Colonic mucosa (tissue), 4 donors: Measurements from ENCODE around the gene EXOC4. TPM values are rescaled to one million over a fixed set of nuclear protein-coding genes. Genes with fewer than 3 reads are reported as not detected.
"Not testable (repeated sequence)": the region's sequence is repeated elsewhere in the genome, so short reads cannot be mapped to it uniquely, and the experiment has no call there.

ENCODE experiments used
- DNase-seq: peaks from one replicate; pipeline ENCODE4 v3.0.0-alpha.2; 2020
- H3K27ac ChIP-seq: fragments of 200-600 bp; one replicate; pipeline ENCODE4 v1.8.0; 2021
- H3K27me3 ChIP-seq: fragments of 200-600 bp; one replicate; pipeline ENCODE4 v1.8.0; 2021
- H3K36me3 ChIP-seq: fragments of 200-600 bp; one replicate; pipeline ENCODE4 v1.8.0; 2021
- H3K4me1 ChIP-seq: fragments of 200-600 bp; one replicate; pipeline ENCODE4 v1.8.0; 2021; ENCODE audit warnings: mild to moderate bottlenecking
- H3K4me3 ChIP-seq: fragments of 200-600 bp; one replicate; pipeline ENCODE4 v1.8.0; 2021
- H3K9ac ChIP-seq, 2 donors: one replicate each; pipeline ENCODE4 v1.7.0; 2013; ENCODE audit warnings: control low read depth in 2 of 2, low read depth in 2 of 2, low read length in 2 of 2
- H3K9me3 ChIP-seq: fragments of 200-600 bp; one replicate; pipeline ENCODE4 v1.8.0; 2021
- intact Hi-C: fragments of 100-400 bp; cut with DNase I; formaldehyde crosslinking; loops from one replicate; pipeline ENCODE4 v1.14.1; 2022
- total RNA-seq, 2 donors: library from RNA; stranded (reverse); fragmentation: NEBNext Ultra II Directional in 1 of 2; extraction: Animal tissue kit (Norgen Biotek cat#: 25700) in 1 of 2; gene quantifications; one replicate each; pipeline ENCODE4 v1.2.1, GENCODE V29; 2021
- TF ChIP-seq, protein P1 (sequence below): fragments of 200-600 bp; IDR thresholded peaks from one replicate; pipeline ENCODE4 v1.8.0; 2022; ENCODE audit warnings: antibody characterized with exemption, mild to moderate bottlenecking
- donor health status: healthy.
- donor health status: DM: no; HTN: no; CAD: no.
- donor health status: DM: no; HTN: no; CAD: no.

EXOC4 gene
- total RNA-seq, 2 donors from 2014 or later, result 61.1 to 73.3 TPM

DNA sequence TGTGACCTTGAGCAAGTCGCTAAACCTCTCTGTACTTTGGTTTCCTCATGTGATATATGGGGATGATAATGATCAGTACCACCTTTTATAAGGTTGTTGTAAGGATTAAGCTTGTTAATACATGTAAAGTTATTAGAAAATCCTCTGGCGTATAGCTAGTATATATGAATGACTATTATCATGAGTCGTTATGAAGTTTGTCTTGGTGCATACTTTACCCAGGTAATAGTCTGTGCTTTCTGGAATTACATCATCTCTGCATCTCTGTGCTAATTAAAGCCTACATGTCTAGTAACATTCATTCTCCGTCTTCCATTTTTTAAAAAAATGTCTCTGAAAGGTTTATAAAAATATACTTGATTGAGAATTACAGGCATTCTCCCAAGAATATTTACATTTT lies 524.8 kb downstream of the EXOC4 start:
- H3K9me3 ChIP-seq, result no peaks in the 10 kb centered on the region
- H3K9ac ChIP-seq, result no peak overlapping the region
- no peak overlapping the region for H3K4me3 ChIP-seq
- H3K4me1 ChIP-seq, result no peaks in the 10 kb centered on the region
- H3K27ac ChIP-seq, result no peak overlapping the region
- DNase-seq, result no peak
- TF ChIP-seq, protein P1, sequence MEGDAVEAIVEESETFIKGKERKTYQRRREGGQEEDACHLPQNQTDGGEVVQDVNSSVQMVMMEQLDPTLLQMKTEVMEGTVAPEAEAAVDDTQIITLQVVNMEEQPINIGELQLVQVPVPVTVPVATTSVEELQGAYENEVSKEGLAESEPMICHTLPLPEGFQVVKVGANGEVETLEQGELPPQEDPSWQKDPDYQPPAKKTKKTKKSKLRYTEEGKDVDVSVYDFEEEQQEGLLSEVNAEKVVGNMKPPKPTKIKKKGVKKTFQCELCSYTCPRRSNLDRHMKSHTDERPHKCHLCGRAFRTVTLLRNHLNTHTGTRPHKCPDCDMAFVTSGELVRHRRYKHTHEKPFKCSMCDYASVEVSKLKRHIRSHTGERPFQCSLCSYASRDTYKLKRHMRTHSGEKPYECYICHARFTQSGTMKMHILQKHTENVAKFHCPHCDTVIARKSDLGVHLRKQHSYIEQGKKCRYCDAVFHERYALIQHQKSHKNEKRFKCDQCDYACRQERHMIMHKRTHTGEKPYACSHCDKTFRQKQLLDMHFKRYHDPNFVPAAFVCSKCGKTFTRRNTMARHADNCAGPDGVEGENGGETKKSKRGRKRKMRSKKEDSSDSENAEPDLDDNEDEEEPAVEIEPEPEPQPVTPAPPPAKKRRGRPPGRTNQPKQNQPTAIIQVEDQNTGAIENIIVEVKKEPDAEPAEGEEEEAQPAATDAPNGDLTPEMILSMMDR, result no peak
- no peaks in the 10 kb centered on the region for H3K27me3 ChIP-seq
- no peaks in the 10 kb centered on the region for H3K36me3 ChIP-seq
- intact Hi-C loops, result no loop called here

DNA sequence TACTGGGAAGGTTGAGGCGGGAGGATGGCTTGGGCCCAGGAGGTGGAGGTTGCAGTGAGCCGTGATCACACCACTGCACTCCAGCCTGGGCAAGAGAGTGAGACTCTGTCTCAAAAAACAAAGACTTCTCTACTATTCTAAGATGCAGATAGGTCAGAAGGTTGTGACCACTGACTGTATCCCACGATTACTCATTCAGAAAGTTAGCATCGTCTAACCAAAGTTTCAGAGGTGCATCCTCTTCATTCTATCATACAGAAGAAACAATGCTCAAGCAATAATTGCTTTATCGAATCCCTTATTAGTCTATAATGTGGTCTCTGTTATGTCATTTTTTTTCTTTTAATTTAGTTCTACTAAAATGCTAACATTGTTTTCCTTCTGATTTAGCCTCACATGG lies 525.6 kb downstream of the EXOC4 start:
- Histone ChIP-seq H3K4me1 (no peaks in the 10 kb centered on the region), H3K4me3 (no peak overlapping the region), H3K27ac (no peak overlapping the region), H3K9ac (no peak overlapping the region), H3K27me3 (no peaks in the 10 kb centered on the region), H3K9me3 (no peaks in the 10 kb centered on the region), H3K36me3 (no peaks in the 10 kb centered on the region)
- TF ChIP-seq, protein P1, result no peak
- intact Hi-C loops, result no loop called here
- no peak for DNase-seq

DNA sequence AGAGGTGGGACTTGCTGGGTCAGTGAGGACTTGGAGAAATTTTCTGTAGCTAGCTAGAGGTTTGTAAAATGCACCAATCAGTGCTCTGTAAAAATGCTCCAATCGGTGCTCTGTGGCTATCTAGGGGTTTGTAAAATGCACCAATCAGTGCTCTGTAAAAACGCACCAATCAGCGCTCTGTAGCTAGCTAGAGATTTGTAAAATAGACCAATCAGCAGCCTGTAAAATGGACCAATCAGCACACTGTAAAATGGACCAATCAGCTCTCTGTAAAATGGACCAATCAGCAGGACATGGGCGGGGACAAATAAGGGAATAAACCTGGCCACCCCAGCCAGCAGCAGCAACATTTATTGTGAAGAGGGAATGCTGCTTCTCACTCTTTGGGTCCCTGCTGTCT lies 526.7 kb downstream of the EXOC4 start:
- H3K4me3 ChIP-seq, H3K27ac ChIP-seq, H3K4me1 ChIP-seq, H3K9me3 ChIP-seq, H3K9ac ChIP-seq, DNase-seq, H3K27me3 ChIP-seq, H3K36me3 ChIP-seq, intact Hi-C loops: not testable (repeated sequence)

DNA sequence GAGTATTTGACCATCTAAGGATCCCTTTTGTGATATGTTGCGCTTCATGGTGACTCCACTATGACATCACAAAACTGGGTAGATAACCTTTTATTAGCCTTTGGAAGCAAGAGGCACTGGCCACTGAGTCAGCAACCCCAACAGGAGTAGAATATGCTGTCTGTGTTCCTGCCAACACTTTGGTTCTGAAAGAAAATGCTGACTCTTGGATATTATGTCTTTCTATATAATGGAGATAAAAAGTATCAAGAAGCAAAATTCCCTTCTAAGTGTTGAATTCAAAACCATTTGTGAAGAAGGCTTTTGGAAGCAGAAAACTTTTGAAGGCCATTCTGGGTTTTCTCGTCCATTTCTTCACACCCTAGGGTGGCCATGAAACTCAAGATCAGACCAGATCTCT lies 528.0 kb downstream of the EXOC4 start:
- H3K4me3 ChIP-seq, result no peak overlapping the region
- intact Hi-C loops, result no loop called here
- H3K27me3 ChIP-seq, result no peaks in the 10 kb centered on the region
- no peaks in the 10 kb centered on the region for H3K4me1 ChIP-seq
- no peak overlapping the region for H3K9ac ChIP-seq
- no peaks in the 10 kb centered on the region for H3K9me3 ChIP-seq
- no peaks in the 10 kb centered on the region for H3K36me3 ChIP-seq
- DNase-seq, result no peak
- H3K27ac ChIP-seq, result no peak overlapping the region
- TF ChIP-seq, protein P1, result no peak

DNA sequence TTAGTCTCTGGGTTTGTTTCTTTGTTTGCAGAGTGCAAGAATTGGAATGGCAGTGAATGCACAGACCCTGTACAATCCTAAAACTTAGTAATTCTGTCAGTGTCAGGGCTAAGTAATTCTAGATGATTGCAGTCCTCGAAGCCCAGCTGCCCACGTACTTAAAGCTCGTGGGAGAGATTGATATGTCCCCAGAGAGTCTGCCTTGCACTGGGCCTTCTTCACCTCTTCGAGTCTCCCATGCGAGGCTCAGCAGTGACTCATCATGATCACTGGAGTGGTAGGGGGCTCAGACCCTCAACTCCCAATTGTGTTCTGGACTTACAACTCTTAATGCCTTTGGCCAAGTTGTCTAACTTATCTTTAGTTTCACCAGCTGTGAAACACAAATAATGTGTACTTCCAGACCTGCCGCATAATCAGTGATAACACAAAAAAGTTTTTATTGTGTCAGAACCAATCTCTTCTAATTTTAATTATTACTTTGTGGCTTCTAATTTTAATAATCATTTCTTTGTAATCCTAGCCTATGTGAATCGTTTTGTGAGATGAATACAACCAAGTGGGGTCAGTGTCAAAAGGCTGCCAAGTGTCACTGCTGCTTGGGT lies 528.7 kb downstream of the EXOC4 start:
- Histone ChIP-seq H3K9me3 (no peaks in the 10 kb centered on the region), H3K4me1 (no peaks in the 10 kb centered on the region), H3K9ac (no peak overlapping the region), H3K36me3 (no peaks in the 10 kb centered on the region), H3K27ac (no peak overlapping the region), H3K4me3 (no peak overlapping the region), H3K27me3 (no peaks in the 10 kb centered on the region)
- TF ChIP-seq, protein P1, result no peak
- intact Hi-C loops, result no loop called here
- no peak for DNase-seq

DNA sequence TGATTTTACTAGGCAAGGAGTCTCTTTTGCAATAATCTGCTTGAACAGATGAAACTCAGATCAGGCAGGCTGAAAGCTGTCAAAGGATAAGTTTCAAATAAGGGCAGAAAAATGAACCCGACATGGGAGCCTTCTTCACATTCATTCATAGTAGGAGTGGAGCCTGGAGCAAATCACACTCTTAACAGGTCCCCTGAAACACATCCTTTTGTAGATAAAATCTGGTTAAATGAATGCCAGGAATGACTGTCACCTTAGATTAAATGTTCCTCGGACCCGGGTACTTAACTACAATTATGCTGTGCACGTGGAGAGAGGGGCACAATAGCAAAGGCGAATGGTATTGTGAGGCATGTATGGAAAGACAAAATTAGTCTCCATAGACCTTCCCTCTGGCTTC lies 529.6 kb downstream of the EXOC4 start:
- TF ChIP-seq, protein P1, result no peak

More for the DNA sequence above, 529.6 kb downstream of the EXOC4 start:
- no peaks in the 10 kb centered on the region for H3K36me3 ChIP-seq
- no peaks in the 10 kb centered on the region for H3K4me1 ChIP-seq
- no peak overlapping the region for H3K9ac ChIP-seq
- H3K9me3 ChIP-seq, result no peaks in the 10 kb centered on the region
- H3K4me3 ChIP-seq, result no peak overlapping the region
- no peaks in the 10 kb centered on the region for H3K27me3 ChIP-seq
- no peak for DNase-seq
- intact Hi-C loops, result no loop called here
- H3K27ac ChIP-seq, result no peak overlapping the region
